Measurements from ENCODE around the gene TPM1.
"Not testable (repeated sequence)": the region's sequence is repeated elsewhere in the genome, so short reads cannot be mapped to it uniquely, and the experiment has no call there.

Gene TPM1

DNA sequence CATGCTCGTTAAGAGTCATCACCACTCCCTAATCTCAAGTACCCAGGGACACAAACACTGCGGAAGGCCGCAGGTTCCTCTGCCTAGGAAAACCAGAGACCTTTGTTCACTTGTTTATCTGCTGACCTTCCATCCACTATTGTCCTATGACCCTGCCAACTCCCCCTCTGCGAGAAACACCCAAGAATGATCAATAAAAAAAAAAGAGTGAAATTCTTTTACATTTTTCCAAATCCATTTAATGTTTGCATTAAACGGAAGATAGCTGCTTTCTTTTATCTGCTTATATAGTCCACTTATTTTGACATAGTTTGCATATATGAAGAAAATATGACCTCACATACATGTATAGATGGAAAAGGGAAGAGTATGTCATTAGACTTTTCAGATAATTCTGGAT, 57.0 kb downstream of the TPM1 start:
- not testable (repeated sequence) for DNase-seq

DNA sequence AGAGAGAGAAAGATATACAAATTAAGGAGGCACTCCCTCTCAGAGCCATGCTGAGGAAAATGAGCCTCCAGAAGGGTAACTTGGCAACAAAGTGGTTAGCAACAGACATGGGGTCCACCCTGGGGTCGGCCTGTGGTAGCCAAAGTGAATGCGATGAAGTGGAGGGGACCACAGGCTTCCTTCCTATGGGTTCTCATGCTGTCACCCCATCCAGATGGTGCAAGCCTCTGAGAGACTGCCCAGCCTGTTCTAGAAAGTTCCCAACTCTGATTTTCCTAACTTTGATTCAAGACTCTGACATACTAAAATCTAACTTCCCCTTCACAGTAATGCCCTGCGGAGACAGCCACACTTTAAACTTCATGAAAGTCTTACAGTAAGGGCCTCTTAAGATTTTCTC, 60.9 kb downstream of the TPM1 start:
- DNase-seq = no peak

- no peak for DNase-seq
Observed at GRCh38 chr15:63104727-63105126, 62.2 kb downstream of the TPM1 start.

DNA sequence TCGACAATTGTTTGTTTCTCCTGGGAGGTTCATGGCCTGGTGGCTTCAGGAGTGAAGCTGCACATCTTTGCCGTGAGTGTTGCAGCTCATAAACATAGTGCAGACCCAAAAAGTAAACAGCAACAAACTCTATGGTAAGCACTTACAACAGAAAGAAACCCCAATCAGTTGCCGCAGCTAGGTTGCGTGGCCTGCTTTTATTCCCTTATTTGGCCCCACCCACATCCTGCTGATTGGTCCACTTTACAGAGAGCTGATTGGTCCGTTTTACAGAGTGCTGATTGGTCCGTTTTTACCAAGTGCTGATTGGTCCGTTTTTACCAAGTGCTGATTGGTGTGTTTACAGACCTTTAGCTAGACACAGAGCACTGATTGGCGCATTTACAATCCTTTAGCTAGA, 62.8 kb downstream of the TPM1 start:
- DNase-seq = not testable (repeated sequence)

DNA sequence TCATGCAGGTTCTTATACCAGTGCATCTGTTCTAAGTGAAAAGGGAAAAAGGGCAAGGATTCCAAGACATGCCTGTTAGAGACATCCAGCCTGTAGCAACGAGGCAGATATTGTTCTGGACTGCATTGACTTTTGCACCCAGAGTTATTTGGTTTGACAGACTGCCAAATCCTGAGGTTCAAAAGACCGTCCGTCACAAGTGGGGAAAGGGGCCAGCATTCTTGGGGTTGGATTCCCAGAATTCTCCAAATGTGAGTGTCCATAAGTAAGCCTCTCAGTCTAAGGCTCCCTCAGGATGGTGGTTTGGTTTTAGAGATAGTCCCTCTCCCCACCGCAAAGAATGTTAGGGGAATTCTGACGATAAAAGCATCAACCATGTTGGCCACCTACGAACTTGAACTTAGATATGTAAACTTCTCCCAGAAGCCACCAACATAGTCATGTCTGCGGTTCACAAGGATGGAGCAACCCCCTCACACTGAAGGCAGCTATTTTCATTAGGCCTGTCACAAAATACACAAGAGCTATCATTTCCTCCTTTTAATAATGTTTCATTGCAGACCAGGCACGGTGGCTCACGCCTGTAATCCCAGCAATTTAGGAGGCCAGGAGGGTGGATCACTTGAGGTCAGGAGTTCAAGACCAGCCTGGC, 65.5 kb downstream of the TPM1 start:
- DNase-seq = no peak

DNA sequence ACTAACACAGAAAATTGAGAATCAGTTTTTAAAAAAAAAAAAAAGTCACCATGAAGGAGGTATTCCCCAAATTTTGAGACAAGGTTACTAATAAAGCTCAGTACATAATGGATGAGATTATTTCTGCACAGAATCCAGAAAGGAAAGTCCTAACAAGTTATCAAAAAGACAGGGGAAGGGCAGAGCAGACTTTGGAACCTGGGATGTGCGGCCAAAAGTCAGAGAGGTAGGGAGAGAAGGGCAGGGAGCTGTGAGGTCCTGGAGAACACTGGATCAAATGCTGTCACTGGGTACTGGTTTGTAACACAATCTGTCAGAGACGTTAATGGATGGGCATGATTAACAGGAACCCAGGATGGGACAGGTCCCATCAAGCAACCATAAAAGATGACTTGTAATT, 67.0 kb downstream of the TPM1 start:
- DNase-seq = no peak

DNA sequence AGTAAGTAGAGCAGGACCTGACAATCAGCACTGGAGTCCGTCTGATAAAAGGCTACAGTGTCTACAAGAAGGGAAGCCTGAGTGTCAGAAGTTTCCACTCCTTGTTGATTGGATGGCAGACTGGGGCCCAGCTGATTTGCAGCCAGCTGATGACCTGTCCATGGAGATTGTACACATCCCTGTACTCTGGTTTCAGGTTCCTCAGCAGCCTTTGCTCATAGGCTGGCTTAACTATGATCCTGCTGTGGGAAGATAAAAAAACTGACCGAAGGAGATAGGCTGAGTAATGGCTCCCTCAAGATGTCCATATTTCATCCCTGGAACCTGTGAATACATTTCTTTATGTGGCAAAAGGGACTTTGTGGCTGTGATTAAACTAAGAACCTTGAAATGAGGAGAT, 67.4 kb downstream of the TPM1 start:
- DNase-seq = no peak

GRCh38 chr15:63110428-63111026, 68.0 kb downstream of the TPM1 start:
- no peak for DNase-seq

DNA sequence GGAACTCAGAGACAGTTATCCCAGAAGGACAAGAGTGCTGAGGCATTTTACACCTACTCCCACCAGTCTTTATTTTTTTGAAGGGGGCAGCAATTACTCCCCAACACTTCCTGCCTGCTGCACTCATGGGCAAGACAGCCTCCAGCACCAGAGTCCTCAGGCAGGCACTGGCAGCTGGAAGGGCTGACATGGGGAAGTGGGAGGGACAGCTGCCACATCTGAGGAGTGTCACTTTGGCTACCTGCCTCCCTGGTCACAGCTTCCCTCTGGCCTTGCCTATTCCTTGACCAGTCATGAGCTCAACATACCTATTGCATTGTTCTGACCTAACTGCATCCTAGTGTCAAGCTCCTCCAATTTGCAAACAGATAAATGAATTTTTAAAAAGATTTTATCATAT, 68.9 kb downstream of the TPM1 start:
- DNase-seq = no peak

DNA sequence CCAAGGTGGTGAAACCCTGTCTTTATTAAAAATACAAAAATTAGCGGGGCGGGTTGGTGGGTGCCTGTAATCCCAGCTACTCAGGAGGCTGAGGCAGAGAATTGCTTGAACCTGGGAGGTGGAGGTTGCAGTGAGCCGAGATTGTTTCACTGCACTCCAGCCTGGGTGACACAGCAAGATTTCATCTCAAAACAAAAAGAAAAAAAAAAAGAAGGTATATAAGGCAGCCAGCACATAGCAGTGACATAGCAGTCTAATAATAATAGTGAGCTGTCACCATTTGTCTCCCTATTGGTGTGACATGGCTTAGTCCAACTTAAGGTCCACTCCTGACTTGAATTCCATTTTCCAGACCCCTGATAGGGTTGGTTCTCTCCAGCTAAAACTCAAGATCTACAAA, 70.3 kb downstream of the TPM1 start:
- no peak for DNase-seq

- DNase-seq = no peak
Observed at GRCh38 chr15:63114465-63114864, 71.9 kb downstream of the TPM1 start.
